ENCODE data around the gene LSMEM2. TPM values are rescaled to one million over a fixed set of nuclear protein-coding genes. Genes with fewer than 3 reads are reported as not detected.

The LSMEM2 gene
- total RNA-seq, 1 donor from 2014 or later: not detected

DNA sequence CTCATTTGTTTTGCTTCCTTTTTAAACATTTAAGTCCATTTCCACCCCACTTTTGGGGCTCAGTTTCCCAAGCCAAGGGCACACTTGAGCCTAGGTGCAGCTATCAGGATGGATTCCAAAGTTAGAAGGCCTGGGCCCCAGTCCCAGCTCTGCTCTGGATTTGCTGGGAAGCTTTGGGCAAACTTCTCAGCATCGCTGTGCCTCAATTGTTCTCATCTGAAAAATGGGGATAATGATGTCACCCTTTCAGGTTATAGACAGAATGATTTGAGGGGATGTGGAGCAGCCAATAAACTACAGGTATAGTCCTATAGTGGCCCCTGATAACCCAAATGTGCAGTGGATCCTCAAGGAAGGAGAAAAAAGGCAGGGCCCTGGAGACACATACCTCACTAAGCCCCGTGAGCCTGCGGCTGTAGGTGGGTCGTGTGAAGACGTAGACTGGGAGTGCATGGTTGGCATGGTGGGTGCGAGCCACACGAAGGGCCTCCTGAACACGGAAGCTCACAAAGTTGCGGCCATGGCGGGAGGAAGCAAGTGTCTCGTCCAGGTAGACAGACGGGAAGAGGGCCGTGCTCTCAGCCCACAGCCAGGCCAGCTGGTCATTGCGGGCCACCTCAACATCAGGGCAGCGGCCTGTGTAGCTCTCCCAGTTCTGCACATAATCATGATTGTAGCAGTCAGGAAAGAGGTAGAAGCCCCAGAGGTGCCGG lies 40.5 kb downstream of the LSMEM2 start:
- no peaks in the 10 kb centered on the region for H3K27me3 ChIP-seq
- H3K4me1 ChIP-seq: peaks cover 70% of the 10 kb centered on the region
- peaks cover 33% of the 10 kb centered on the region for H3K36me3 ChIP-seq
- peak overlapping the region; percentile 98 for H3K27ac ChIP-seq
- ATAC-seq: no peak
- peak overlapping the region; percentile 66 for H3K4me3 ChIP-seq
- intact Hi-C loops (cut with DNase I): no loop called here
- no peak for DNase-seq
- H3K9me3 ChIP-seq: no peaks in the 10 kb centered on the region
- no peak for TF ChIP-seq CTCF (IDR thresholded peaks at IDR 0.05)

DNA sequence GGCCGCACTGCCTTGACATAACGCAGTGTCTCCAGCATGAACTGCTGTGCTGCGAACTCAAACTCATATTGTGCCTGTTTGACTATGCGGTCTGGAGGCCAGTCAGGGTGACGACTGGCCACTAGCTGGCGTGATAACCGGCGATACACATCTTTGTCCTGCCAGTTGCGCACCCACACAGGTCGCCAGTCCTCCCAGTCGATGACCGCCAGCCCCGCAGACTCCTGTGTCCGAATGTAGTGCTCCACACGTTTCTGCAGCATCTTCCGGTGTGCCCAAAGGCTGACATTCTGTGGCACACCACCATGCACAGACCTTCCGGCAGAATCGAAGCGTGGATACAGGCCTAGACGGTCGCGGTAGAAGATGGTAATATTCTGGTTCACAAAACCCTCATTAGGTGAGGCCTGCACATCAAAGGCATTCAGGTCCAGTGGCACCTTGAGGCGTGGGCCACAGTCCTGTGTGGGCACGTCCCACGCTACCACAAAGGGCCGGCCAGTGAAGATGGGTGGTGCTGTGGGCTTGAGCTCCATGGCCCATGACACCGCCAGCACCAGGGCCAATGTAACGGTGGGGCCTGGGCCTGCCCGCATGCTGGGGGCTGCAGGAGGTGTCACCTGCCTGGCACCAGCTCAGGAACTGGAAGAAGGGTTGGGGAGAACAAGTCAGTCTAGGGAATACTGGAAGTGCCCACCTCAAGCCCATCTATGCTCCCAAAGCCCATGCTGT lies 41.2 kb downstream of the LSMEM2 start:
- DNase-seq: no peak
- Histone ChIP-seq H3K9me3 (no peaks in the 10 kb centered on the region), H3K36me3 (peaks cover 33% of the 10 kb centered on the region), H3K27ac (peak overlapping the region; percentile 98), H3K27me3 (no peaks in the 10 kb centered on the region), H3K4me3 (peak overlapping the region; percentile 66), H3K4me1 (peaks cover 76% of the 10 kb centered on the region)
- intact Hi-C loops (cut with DNase I): no loop called here
- no peak for ATAC-seq
- no peak for TF ChIP-seq CTCF (IDR thresholded peaks at IDR 0.05)

- H3K27me3 ChIP-seq: no peaks in the 10 kb centered on the region
- DNase-seq (peak; percentile 92), ATAC-seq (peak; percentile 66)
- peaks cover 39% of the 10 kb centered on the region for H3K36me3 ChIP-seq
- H3K9me3 ChIP-seq: no peaks in the 10 kb centered on the region
- TF ChIP-seq CTCF (IDR thresholded peaks at IDR 0.05): no peak
- H3K27ac ChIP-seq: peak overlapping the region; percentile 98
- H3K4me3 ChIP-seq: peak overlapping the region; percentile 66
- H3K4me1 ChIP-seq: peaks cover 72% of the 10 kb centered on the region
- intact Hi-C loops (cut with DNase I): no loop called here
These were observed 42.0 kb downstream of the LSMEM2 start for GRCh38 chr3:50320853-50321335.

DNA sequence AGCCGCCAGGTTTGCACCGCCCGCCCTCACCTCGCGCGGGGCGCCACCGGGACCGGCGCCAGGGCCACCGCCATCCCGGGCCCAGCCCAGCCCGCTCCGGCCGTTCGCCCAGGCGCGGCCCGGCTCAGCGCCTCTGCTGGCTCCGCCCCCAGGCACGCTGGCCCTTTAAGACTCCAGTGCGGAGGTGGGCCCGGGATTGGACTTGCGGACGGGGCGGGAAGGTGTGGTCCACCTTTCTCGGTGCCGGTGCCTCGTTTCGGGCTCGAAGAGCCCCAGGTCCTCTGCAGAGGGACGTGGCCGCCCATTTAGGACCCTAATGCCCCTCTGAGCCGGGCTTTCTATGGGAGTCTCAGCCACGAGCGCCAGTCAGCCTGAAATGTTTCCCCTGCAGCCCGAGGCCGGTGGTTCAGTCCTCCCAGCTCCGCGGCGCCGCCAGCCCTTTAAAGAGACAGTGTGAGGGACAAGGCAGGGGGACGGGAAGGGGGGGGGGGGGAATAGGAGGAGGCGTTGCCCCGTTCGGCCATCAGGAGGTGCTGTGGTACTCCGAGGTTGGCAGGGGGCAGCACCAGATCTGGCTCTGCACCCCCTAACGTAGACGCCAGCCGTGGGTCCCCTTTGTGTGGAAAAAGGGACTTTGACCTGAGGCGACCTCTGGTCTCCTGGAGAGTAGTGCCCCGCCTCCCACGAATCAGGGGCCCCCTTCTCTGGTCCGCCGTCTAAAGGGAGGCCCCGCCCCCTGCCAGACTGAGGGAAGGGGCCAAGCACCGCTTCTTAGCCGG lies 42.6 kb downstream of the LSMEM2 start:
- Histone ChIP-seq H3K27me3 (no peaks in the 10 kb centered on the region), H3K4me3 (peak overlapping the region; percentile 66), H3K9me3 (no peaks in the 10 kb centered on the region), H3K27ac (peak overlapping the region; percentile 98), H3K36me3 (peaks cover 40% of the 10 kb centered on the region), H3K4me1 (peaks cover 66% of the 10 kb centered on the region)
- peak; percentile 58 for TF ChIP-seq CTCF (IDR thresholded peaks at IDR 0.05)
- ATAC-seq: peak; percentile 78
- intact Hi-C loops (cut with DNase I): no loop called here
- DNase-seq: peak; percentile 95

DNA sequence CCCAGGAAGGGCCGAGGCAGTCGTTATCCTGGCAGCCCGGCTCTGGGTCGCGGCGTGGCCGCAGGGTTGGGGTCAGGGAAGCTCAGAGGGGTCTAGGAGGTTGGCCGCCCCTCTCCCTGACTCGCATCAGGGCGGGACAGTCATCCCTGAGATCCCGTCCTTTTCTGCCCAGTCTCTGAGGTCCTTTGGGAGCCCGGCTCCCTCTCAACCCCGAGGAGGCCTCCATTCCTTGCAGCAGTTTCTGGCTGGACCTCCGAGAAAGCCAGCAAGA lies 43.2 kb downstream of the LSMEM2 start:
- Histone ChIP-seq H3K27me3 (no peaks in the 10 kb centered on the region), H3K4me1 (peaks cover 64% of the 10 kb centered on the region), H3K9me3 (no peaks in the 10 kb centered on the region), H3K36me3 (peaks cover 37% of the 10 kb centered on the region), H3K4me3 (peak overlapping the region; percentile 66), H3K27ac (peak overlapping the region; percentile 98)
- ATAC-seq: no peak
- intact Hi-C loops (cut with DNase I): no loop called here
- TF ChIP-seq CTCF (IDR thresholded peaks at IDR 0.05): no peak
- no peak for DNase-seq
